ENCODE measurements around the gene EVC2. TPM values are rescaled to one million over a fixed set of nuclear protein-coding genes. Genes with fewer than 3 reads are reported as not detected.

Gene EVC2
- polyA plus RNA-seq, 3 donors = 0.04 to 0.12 (median 0.08) TPM

GRCh38 chr4:5616331-5616950, 91.9 kb downstream of the EVC2 start:
- Mint-ChIP-seq H3K9me3 (no peaks in the 10 kb centered on the region), H3K27ac (peak overlapping the region in 1 of 7 donors; percentile 1), H3K4me3 (no peak overlapping the region), H3K4me1 (no peaks in the 10 kb centered on the region), H3K36me3 (no peaks in the 10 kb centered on the region), H3K27me3 (ENCODE audit: low read depth in 3 of 3) (peaks cover 0 to 2% (median 0%) of the 10 kb centered on the region in 3 donors)
- Histone ChIP-seq H3K9ac (ENCODE audit: insufficient read depth, low read length, poor library complexity, severe bottlenecking) (no peak overlapping the region), H3K4me1 (ENCODE audit: control insufficient read depth in 1 of 2, insufficient read depth in 2 of 2, low read length in 2 of 2) (no peaks in the 10 kb centered on the region), H3K27me3 (ENCODE audit: control insufficient read depth in 2 of 2, insufficient read depth in 2 of 2, low read length in 2 of 2) (no peaks in the 10 kb centered on the region), H3K4me2 (replicated peaks; ENCODE audit: extremely low read depth, low read length, poor library complexity, severe bottlenecking) (no peak overlapping the region), H3K79me2 (ENCODE audit: insufficient read depth, low read length) (no peaks in the 10 kb centered on the region), H3K4me3 (replicated peaks in 1 of 3; ENCODE audit: low read depth in 2 of 3, low read length in 3 of 3) (no peak overlapping the region), H3K9me3 (replicated peaks in 1 of 2; ENCODE audit: control insufficient read depth in 1 of 2, insufficient read depth in 1 of 2, low read length in 2 of 2) (no peaks in the 10 kb centered on the region), H3K36me3 (replicated peaks in 1 of 2; ENCODE audit: control insufficient read depth in 1 of 2, insufficient read depth in 2 of 2, low read length in 2 of 2) (no peaks in the 10 kb centered on the region), H4K20me1 (ENCODE audit: insufficient read depth, low read length) (no peaks in the 10 kb centered on the region), H3K27ac (ENCODE audit: low read depth in 1 of 2, low read length in 2 of 2) (no peak overlapping the region), H2AFZ (ENCODE audit: insufficient read depth, low read depth, low read length, poor library complexity, severe bottlenecking) (no peak overlapping the region)
- TF ChIP-seq, protein P1, sequence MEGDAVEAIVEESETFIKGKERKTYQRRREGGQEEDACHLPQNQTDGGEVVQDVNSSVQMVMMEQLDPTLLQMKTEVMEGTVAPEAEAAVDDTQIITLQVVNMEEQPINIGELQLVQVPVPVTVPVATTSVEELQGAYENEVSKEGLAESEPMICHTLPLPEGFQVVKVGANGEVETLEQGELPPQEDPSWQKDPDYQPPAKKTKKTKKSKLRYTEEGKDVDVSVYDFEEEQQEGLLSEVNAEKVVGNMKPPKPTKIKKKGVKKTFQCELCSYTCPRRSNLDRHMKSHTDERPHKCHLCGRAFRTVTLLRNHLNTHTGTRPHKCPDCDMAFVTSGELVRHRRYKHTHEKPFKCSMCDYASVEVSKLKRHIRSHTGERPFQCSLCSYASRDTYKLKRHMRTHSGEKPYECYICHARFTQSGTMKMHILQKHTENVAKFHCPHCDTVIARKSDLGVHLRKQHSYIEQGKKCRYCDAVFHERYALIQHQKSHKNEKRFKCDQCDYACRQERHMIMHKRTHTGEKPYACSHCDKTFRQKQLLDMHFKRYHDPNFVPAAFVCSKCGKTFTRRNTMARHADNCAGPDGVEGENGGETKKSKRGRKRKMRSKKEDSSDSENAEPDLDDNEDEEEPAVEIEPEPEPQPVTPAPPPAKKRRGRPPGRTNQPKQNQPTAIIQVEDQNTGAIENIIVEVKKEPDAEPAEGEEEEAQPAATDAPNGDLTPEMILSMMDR (IDR thresholded peaks at IDR 0.05) = no peak
- DNase-seq = no peak
- intact Hi-C loops (cut with micrococcal nuclease) = no loop called here
- WGBS (ENCODE audit: insufficient coverage) = 98% methylated on average over 11 of the region's 16 CpGs

- H3K9me3 ChIP-seq (replicated peaks in 1 of 2; ENCODE audit: control insufficient read depth in 1 of 2, insufficient read depth in 1 of 2, low read length in 2 of 2) = no peaks in the 10 kb centered on the region
- no peak overlapping the region for H2AFZ ChIP-seq (ENCODE audit: insufficient read depth, low read depth, low read length, poor library complexity, severe bottlenecking)
- DNase-seq = no peak
- no peaks in the 10 kb centered on the region for H3K79me2 ChIP-seq (ENCODE audit: insufficient read depth, low read length)
- TF ChIP-seq, protein P1 (IDR thresholded peaks at IDR 0.05) = no peak
- no peak overlapping the region for H3K4me3 ChIP-seq (replicated peaks in 1 of 3; ENCODE audit: low read depth in 2 of 3, low read length in 3 of 3)
- no peak overlapping the region for H3K4me2 ChIP-seq (replicated peaks; ENCODE audit: extremely low read depth, low read length, poor library complexity, severe bottlenecking)
- H4K20me1 ChIP-seq (ENCODE audit: insufficient read depth, low read length) = no peaks in the 10 kb centered on the region
- no peaks in the 10 kb centered on the region for H3K9me3 Mint-ChIP-seq
- H3K27me3 Mint-ChIP-seq (ENCODE audit: low read depth in 3 of 3) = peaks cover 0 to 2% (median 0%) of the 10 kb centered on the region in 3 donors
- intact Hi-C loops (cut with micrococcal nuclease) = no loop called here
- H3K9ac ChIP-seq (ENCODE audit: insufficient read depth, low read length, poor library complexity, severe bottlenecking) = no peak overlapping the region
- no peak overlapping the region for H3K27ac Mint-ChIP-seq
- 91% methylated on average over 9 of the region's 10 CpGs for WGBS (ENCODE audit: insufficient coverage)
- H3K4me1 ChIP-seq (ENCODE audit: control insufficient read depth in 1 of 2, insufficient read depth in 2 of 2, low read length in 2 of 2) = no peaks in the 10 kb centered on the region
- H3K4me1 Mint-ChIP-seq = no peaks in the 10 kb centered on the region
- no peaks in the 10 kb centered on the region for H3K36me3 Mint-ChIP-seq
- no peak overlapping the region for H3K4me3 Mint-ChIP-seq
- no peaks in the 10 kb centered on the region for H3K27me3 ChIP-seq (ENCODE audit: control insufficient read depth in 2 of 2, insufficient read depth in 2 of 2, low read length in 2 of 2)
- H3K27ac ChIP-seq (ENCODE audit: low read depth in 1 of 2, low read length in 2 of 2) = no peak overlapping the region
- no peaks in the 10 kb centered on the region for H3K36me3 ChIP-seq (replicated peaks in 1 of 2; ENCODE audit: control insufficient read depth in 1 of 2, insufficient read depth in 2 of 2, low read length in 2 of 2)
Measured at GRCh38 chr4:5615496-5616075, 92.8 kb downstream of the EVC2 start.
